Measurements from ENCODE around the gene BCAS3.

The BCAS3 gene

GRCh38 chr17:61371179-61371578 is 693.5 kb downstream of the BCAS3 start:
- DNase-seq: no peak

- DNase-seq: no peak
Measured at GRCh38 chr17:61371606-61372005, 694.0 kb downstream of the BCAS3 start.

- no peak for DNase-seq
Measured at GRCh38 chr17:61372436-61372835, 694.8 kb downstream of the BCAS3 start.

GRCh38 chr17:61376931-61377838 is 699.5 kb downstream of the BCAS3 start:
- no peak for DNase-seq

- no peak for DNase-seq
Measured at GRCh38 chr17:61378658-61379456, 701.2 kb downstream of the BCAS3 start.

GRCh38 chr17:61379457-61380216 is 702.0 kb downstream of the BCAS3 start:
- DNase-seq: no peak

GRCh38 chr17:61380217-61380835 is 702.7 kb downstream of the BCAS3 start:
- DNase-seq: no peak

- DNase-seq: no peak
Measured at GRCh38 chr17:61380836-61381525, 703.3 kb downstream of the BCAS3 start.

- DNase-seq: no peak
Measured at GRCh38 chr17:61381537-61381936, 703.9 kb downstream of the BCAS3 start.

GRCh38 chr17:61382796-61383688 is 705.4 kb downstream of the BCAS3 start:
- no peak for DNase-seq

GRCh38 chr17:61383689-61384201 is 706.1 kb downstream of the BCAS3 start:
- no peak for DNase-seq

GRCh38 chr17:61384354-61384691 is 706.7 kb downstream of the BCAS3 start:
- no peak for DNase-seq

- DNase-seq: no peak
Measured at GRCh38 chr17:61384692-61385576, 707.3 kb downstream of the BCAS3 start.

GRCh38 chr17:61385577-61386236 is 708.1 kb downstream of the BCAS3 start:
- no peak for DNase-seq

- no peak for DNase-seq
Measured at GRCh38 chr17:61386251-61386650, 708.6 kb downstream of the BCAS3 start.

GRCh38 chr17:61387011-61387410 is 709.4 kb downstream of the BCAS3 start:
- no peak for DNase-seq

- DNase-seq: no peak
Measured at GRCh38 chr17:61387511-61388305, 710.1 kb downstream of the BCAS3 start.
